H4 (cell line): ENCODE results near the gene VAMP5. TPM values are rescaled to one million over a fixed set of nuclear protein-coding genes. Genes with fewer than 3 reads are reported as not detected.

Source experiments
- DNase-seq: peaks from one replicate; pipeline ENCODE4 v3.0.0-alpha.2; 2015; ENCODE audit warnings: low spot score
- total RNA-seq: library from RNA; depleted of rRNA; stranded (reverse); fragments of >200 nt; shearing (Covaris generic); gene quantifications from 2 replicates; pipeline ENCODE4 v1.2.3, GENCODE V29; 2014; rRNA removed

VAMP5 gene
- total RNA-seq, 1 experiment from 2014 or later, result 0.77 TPM

GRCh38 chr2:85635636-85636035, 51.4 kb downstream of the VAMP5 start:
- DNase-seq, result no peak

GRCh38 chr2:85642725-85643124, 58.5 kb downstream of the VAMP5 start:
- DNase-seq, result no peak

Other genes starting within 250 kb of the VAMP5 start
- 13.1 and 14.1 TPM in 2 replicates for gene RETSAT, start 229.9 kb upstream of the VAMP5 start, total RNA-seq
- 14.3 and 14.6 TPM in 2 replicates for gene ELMOD3, start 229.7 kb upstream of the VAMP5 start, total RNA-seq
- gene CAPG, start 174.1 kb upstream of the VAMP5 start, total RNA-seq, result 286 and 301 TPM in 2 replicates
- not detected in 2 replicates for gene SH2D6, start 165.7 kb upstream of the VAMP5 start, total RNA-seq
- gene MAT2A, start 45.3 kb upstream of the VAMP5 start, total RNA-seq, result 30.6 and 52.6 TPM in 2 replicates
- gene GGCX, start 22.9 kb upstream of the VAMP5 start, total RNA-seq, result 36.8 and 44.7 TPM in 2 replicates
- 0.43 and 1.3 TPM in 2 replicates for gene VAMP8, start 6.8 kb upstream of the VAMP5 start, total RNA-seq
- 286 and 303 TPM in 2 replicates for gene RNF181, start 11.3 kb downstream of the VAMP5 start, total RNA-seq
- gene TMEM150A, start 18.3 kb downstream of the VAMP5 start, total RNA-seq, result 10.2 and 11.1 TPM in 2 replicates
- gene C2orf68, start 27.6 kb downstream of the VAMP5 start, total RNA-seq, result 18.8 and 20.1 TPM in 2 replicates
- 73.4 and 81.2 TPM in 2 replicates for gene USP39, start 31.8 kb downstream of the VAMP5 start, total RNA-seq
- gene SFTPB, start 83.8 kb downstream of the VAMP5 start, total RNA-seq, result not detected in 2 replicates
- not detected in 2 replicates for gene GNLY, start 109.9 kb downstream of the VAMP5 start, total RNA-seq
- gene ATOH8, start 169.6 kb downstream of the VAMP5 start, total RNA-seq, result 13.1 and 13.6 TPM in 2 replicates